NCI-H1694 (cell line): ENCODE results near the gene MYF5.

Experiments
- DNase-seq: peaks from one replicate; lab custom pipeline; 2025; lab: John Stamatoyannopoulos, UW

The MYF5 gene

GRCh38 chr12:80766210-80766609 lies 49.5 kb downstream of the MYF5 start:
- no peak for DNase-seq

DNA sequence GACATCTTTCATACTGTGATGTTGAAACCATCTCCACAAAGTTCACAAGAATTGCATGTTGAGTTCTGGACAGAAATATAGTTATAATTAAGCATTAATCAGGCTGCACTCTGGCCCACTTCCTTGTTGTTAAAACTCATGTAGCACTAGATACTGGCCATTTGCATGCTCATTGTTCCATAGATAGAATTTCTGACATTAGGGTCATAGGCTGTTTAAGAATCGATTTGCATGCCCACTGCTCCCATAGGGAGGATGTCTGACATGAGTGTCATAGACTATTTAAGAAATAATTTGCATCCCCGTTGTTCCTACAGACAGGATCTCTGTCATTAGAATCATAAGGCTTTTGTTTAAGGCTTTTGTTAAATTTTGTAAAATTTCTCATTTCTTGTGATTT lies 50.2 kb downstream of the MYF5 start:
- no peak for DNase-seq
